ENCODE results near the gene CNNM4.
A peak's percentile ranks its signal among the peaks of the same experiment; 100 is the strongest.

- TF ChIP-seq ESRRA (CRISPR knock-in tag; IDR thresholded peaks at IDR 0.05; ENCODE audit: borderline replicate concordance), result no peak
- TF ChIP-seq FOXP1 (CRISPR knock-in tag; IDR thresholded peaks at IDR 0.05; ENCODE audit: borderline replicate concordance), result peak; percentile 20; the same call in 1 of the 2 replicates
- peak; percentile 34; the same call in 1 of the 2 replicates for TF ChIP-seq CTCF (IDR thresholded peaks at IDR 0.05)
- TF ChIP-seq NR3C1 (CRISPR knock-in tag; conservative IDR thresholded peaks at IDR 0.05; ENCODE audit: low read depth), result no peak
- TF ChIP-seq STAT6 (CRISPR knock-in tag; conservative IDR thresholded peaks at IDR 0.05; ENCODE audit: low read depth), result no peak
- TF ChIP-seq E2F1 (CRISPR knock-in tag; IDR thresholded peaks at IDR 0.05), result no peak
These were observed 507 bp downstream of the CNNM4 start for GRCh38 chr2:96760986-96761832.

Measured in WTC11 (cell line).